GM10847 (cell line): ENCODE data around the gene EFCAB13.

Experiments used
- POLR2A ChIP-seq: IDR thresholded peaks from 2 replicates; pipeline ENCODE4 v1.6.1; 2011; ENCODE audit not compliant: insufficient read length; ENCODE audit errors: extremely low read depth

Gene EFCAB13

DNA sequence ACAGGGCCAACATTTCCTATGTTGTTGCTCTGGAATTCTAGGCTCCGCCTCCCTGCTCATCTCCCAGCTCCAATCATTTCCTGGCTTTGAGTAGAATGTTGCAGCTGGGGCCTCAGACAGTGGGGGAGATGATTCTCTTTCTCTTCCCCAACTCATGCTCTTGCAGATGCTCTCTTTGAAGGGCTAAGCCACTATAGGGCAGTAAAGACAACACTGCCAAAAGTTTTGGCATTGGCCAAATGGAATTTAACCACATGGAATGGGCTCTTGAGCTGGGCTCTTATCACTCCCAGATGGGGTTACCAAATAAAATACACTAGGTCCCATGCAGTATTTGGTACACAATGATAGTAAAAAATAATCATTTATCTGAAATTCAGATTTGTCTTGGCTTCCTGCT, 19.6 kb upstream of the EFCAB13 start:
- no peak for TF ChIP-seq POLR2A

DNA sequence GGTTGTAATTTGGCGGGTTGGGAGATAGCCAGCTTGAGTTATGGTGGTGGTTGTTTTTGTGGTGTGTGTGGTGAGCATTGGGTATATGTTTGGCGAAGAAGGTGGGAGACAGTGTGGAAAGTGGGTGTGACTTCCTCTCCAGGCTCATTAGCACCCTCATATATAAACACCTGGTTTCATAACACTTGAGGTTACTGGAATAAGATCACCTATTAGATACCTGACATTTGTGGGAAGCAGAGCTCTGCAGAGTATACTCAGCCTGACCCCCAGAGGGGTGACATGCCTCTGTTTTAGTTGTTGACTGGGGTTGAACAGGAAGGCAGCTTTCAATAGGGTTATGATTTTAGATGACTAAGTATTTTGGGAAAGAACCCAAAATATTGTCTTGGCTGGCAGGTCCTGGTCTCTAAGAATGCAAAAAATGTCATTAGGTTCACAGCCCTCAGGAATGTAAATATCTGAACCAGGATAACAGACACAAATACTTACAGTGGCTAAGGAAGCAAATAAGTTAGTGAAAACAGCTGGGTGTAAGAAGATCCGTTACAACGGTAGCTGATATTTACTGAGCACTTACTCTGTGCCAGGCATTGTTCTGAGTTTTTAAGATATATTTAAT, 18.3 kb upstream of the EFCAB13 start:
- no peak for TF ChIP-seq POLR2A

DNA sequence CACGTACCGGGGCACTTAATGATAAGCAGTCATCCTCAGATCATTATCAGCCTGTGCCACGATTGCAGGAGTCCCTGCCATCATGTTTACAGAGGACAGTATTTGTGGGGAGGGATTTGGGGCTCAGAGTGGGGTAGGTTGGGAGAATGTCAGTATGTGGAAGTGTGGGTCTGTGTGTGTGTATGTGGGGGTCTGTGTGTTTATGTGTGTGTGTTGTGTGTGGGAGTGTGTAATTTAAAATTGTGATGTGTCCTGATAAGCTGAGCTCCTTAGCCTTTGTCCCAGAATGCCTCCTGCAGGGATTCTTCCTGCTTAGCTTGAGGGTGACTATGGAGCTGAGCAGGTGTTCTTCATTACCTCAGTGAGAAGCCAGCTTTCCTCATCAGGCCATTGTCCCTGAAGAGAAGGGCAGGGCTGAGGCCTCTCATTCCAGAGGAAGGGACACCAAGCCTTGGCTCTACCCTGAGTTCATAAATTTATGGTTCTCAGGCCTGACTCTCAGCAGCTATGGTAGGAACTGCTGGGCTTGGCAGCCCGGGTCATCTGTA, 13.5 kb upstream of the EFCAB13 start:
- no peak for TF ChIP-seq POLR2A

DNA sequence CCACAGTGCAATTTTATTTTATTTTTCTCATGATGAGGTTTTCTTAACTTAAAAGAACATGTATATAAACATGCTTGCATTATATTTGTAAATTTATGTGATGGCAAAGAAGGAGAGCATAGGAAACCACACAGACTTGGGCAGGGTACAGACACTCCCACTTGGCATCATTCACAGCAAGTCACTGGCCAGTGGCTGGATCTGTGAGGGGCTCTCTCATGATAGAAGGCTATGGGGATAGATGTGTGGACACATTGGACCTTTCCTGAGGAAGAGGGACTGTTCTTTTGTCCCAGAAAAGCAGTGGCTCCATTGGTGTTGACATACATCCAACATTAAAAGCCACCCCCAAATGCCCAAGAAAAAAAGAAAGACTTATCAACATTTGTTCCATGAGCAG, 12.3 kb upstream of the EFCAB13 start:
- TF ChIP-seq POLR2A, result no peak

DNA sequence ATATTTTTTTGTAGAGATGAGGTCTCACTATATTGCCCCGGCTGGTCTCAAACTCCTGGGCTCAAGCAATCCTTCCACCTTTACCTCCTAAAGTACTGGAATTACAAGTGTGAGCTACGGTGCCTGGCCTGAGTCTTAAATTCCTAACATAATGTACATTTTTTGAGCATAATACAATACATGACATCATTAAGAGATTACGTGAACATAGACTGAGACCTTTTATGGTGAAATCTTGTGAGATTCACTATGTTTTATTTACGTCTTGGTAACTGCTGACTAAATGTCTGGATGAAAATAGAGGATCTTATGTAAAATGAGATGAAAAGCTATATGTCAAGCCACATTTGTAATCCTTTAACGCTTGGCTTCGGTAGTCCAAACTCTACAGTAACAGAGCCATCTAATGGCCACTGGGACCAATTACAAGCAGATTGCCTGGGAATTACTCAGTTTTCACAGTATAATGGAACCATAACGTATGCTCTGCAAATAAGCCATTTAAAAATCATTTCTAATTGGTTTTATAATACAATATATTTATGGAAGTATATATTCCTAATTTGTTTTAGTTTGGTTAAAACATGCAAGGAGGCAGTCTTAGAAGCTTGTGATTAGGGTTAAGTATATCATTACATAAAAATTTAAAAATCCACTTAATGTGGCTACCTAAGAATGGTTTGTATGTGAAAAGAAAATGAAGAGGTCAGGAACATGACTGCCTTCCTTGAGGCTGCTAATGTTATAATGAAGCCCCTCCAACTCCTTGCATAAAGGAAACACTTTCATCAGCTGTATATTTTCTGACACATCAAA, 8.1 kb upstream of the EFCAB13 start:
- TF ChIP-seq POLR2A, result no peak

DNA sequence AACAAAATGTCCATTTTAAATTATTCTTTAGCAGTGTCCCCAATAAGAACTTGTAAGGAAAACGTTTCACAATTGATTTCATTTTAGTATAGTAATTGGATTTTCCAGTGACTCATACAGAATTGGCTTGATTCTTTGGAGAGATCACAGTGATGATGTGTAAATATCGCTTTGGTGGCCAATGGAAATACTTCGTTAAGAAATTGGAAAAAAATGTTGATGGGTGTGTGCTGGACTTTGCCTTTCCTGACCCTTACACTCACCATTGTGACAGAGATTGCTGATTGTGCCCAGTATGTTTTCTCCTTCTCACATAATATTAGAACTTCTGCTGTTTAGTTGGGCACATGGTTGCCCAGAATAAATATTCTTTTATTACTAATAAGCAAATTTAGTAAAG, 7.4 kb upstream of the EFCAB13 start:
- no peak for TF ChIP-seq POLR2A

DNA sequence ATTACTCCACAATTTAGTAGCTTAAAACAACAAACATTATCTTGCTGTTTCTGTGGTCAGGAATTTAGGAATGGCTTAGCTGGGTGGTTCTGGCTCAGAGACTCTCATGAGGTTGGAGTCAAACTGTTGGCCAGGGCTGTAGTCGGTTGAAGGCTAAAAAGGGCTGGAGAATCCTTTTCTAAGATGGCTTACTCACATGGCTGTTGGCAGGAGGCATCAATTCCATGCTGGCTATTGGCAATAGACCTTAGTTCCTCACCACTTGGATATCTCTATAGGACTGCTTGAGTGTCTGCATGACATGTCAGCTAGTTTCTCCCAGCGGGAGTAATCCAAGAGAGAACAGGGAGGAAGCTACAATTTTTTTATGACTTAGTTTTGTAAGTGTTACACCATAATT, 6.6 kb upstream of the EFCAB13 start:
- TF ChIP-seq POLR2A, result no peak

DNA sequence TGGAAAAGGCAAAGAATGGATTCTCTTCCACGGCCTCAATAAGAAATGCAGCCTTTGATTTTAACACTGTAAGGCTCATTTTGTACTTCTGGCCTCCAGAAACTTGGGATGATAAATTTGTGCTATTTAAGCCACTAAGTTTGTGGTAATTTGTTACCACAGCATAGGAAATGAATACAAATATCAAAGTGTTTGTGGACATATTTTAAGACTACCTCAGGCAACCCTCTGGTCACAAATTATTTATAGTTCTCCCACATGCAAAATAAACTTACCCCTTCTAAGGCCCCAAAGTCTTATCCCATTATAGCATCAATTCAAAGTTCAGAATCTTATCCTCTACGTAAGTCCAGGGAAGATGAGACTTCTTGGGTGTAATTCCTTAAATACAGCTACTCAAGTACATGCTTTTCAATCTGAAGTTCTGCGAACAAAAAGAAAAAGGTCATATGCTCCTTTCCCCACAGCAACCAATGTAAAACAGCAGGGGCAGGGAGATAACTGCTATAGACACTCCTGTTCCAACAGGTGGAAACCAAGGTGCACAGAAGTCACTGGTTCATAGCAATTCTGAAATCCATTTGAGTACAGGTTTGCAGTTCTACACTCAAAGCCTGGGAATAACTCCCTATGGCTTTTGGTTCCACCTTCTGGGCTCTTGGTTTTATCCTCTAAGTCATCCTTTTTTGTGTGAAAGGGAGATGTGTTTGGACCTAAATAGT, 5.4 kb upstream of the EFCAB13 start:
- no peak for TF ChIP-seq POLR2A

DNA sequence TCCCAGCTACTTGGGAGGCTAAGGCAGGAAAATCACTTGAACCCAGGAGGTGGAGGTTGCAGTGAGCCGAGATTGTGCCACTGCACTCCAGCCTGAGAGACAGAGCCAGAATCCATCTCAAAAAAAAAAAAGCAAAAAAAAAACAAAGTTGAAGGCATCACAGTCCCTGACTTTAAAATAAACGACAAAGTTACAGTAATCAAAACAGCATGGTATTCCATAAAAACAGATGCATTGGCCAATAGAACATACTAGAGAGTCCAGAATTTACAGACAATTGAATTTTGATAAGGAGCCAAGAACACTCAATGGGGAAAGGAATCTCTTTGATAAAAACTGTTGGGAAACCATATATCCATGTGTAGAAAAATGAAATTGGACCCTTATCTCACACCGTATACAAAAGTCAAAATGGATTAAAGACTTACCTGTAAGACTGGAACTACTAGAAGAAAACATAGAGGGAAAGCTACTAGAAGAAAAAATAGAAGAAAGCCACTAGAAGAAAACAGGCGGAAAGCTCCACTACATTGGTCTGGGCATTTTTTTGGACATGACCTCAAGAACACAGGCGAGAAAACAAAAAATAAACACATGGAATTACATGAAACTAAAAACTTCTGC, 2.8 kb upstream of the EFCAB13 start:
- no peak for TF ChIP-seq POLR2A

DNA sequence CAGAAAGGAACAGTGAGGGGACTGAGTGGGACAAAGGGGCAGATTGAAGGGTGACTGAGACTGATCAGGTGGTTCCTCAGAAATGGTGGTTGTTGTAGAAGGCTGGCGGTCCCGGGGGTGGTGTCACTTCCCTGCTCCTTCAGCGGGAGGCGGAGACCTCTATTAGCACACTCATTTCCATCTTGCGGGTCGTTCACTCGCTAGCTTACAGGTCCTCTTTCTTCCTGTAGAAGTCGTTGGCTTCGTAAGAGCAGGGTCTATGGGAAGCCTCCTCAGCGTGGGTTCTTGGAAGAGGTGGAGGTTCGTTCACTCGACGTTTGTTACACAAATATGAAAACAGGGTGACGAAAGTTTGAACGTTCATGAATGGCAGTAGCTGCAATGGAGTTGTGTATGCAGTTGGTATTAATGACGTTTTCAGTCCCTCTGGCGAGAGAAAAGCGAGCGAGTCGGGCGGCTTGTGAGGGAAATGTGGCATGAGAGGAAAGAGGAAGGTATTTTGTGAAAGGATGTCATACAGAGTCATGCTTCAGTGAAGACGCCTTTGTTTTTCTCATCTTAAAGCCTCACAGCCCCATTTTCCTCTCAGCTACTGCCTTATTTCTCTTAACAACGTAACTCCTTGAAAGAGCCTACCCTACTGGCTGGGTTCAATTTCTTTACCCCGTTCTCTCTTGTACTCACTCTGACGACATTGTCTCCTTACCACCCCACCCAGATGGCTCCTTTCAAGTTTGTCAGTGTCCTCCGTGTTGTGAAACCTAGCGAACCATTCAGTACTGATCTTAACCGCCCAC, 667 bp downstream of the EFCAB13 start:
- TF ChIP-seq POLR2A, result no peak

DNA sequence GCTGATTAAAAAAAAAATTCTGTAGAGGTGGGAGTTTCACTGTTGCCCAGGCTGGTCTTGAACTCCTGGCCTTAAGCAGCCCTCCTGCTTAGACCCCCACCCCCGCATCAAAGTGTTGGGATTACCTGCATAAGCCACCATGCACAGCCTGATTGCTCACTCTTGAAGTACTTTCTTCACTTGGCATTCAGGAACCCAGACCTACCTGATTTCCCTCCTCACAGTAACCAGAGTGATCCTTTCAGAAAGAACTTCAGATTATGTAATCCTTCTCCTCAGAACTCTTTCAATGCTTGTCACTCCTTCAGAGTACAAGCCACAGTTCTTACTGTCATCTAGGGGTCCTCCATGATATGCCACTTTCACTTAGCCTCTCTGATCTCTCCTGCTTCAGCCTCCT, 1.4 kb downstream of the EFCAB13 start:
- TF ChIP-seq POLR2A, result no peak

DNA sequence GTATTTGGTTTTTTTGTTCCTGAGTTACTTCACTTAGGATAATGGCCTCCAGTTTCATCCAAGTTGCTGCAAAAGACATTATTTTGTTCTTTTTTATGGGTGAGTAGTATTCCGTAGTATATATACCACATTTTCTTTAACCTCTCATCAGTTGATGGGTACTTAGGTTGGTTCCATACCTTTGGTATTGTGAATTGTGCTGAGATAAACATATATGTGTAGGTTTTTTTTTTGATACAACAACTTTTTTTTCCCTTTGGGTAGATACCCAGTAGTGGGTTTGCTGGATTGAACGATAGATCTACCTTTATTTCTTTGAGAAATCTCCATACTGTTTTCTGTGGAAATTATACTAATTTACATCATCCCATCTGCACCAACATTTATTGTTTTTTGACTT, 6.8 kb downstream of the EFCAB13 start:
- TF ChIP-seq POLR2A, result no peak

DNA sequence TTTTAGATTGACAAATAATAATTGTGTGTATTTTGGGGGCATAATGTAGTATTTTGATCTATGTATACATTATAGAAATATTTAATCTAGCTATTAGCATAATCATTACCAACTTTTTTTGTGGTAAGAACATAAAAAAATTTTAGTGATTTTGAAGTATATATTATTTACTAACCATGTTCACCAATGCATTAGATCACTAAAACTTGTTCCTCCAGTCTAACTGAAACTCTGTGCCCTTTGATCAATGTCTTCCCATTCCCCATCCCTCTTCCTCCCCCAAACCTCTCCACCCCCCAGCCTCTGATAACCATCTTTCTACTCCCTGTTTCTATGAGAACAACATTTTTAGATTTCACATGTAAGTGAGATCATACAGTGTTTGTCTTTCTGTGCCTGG, 8.5 kb downstream of the EFCAB13 start:
- no peak for TF ChIP-seq POLR2A

DNA sequence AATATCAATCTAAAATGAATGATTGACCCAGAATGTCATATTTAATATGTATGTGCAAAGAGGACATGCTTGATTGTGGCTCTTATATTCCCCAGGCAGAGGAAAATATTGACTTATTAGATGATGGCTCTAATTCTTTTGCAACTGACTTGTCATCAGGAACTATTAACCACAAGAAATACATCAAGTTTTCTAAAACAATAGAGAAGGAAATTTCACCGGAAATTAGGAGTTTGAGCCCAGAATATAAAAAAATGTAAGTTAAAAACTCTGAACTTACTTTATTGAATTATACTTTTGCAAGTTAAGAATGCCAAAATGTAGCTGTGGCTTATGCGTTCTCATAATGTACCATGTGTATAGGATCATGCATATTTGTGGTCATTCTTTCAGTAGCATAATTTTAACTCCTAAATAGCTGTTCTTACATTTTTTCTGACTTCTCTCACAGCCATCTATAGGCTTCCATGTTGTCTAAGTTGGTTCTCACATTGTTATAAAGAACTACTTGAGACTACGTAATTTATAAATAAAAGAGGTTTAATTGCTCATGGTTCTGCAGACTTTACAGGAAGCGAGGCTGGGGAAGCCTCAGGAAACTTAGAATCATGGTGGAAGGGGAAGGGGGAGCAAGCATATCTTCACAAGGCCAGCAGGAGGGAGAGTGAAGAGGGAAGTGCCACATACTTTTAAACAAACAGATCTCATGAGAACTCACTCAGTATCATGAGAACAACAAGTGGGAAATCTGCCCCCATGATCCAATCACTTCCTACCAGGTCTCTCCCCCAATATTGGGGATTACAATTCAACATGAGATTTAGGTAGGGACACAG, 11.6 kb downstream of the EFCAB13 start:
- no peak for TF ChIP-seq POLR2A
